ENCODE data around the gene RTN4RL2.
A peak's percentile ranks its signal among the peaks of the same experiment; 100 is the strongest.

The RTN4RL2 gene

DNA sequence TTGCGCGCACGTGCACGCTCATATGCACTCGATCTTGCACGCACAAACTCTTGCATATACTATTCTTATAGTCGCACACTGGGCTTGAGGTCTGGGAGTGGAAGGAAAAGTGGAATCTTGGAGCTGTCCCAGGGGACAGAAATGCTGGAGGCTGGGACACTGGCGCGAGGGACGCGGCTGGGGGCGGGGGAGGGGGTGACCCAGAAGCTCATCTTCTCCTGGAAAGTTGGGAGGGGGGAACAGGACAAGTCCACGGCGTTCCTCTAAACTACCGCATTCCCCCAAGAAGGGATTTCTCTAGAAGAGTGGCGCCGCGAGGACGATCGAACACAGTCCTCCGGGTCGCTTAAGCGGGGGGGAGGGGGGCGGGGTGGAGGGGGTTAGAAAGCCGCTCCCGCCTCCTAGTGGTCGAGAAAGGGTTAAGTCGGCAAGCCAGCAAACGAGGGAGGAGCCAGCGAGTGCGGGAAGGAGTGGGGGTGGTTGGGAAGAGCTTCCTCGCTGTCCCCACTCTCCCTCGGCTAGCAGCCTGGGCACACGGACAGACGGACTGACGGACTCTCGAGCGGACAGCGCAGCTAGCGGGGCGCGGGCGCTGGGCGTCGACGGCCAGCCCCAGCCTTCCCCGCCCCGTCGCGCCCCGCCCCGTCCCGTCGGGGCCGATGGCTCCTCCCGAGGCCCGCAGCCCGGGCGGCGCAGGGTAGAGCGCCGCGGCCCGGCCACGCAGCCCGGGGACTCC, at the start of gene RTN4RL2:
RTN4RL2 (plus strand) TSS at position 507 of the 736 bp plus-strand sequence. CDS start 338 bp downstream, outside the sequence.
- TF ChIP-seq, protein P1, sequence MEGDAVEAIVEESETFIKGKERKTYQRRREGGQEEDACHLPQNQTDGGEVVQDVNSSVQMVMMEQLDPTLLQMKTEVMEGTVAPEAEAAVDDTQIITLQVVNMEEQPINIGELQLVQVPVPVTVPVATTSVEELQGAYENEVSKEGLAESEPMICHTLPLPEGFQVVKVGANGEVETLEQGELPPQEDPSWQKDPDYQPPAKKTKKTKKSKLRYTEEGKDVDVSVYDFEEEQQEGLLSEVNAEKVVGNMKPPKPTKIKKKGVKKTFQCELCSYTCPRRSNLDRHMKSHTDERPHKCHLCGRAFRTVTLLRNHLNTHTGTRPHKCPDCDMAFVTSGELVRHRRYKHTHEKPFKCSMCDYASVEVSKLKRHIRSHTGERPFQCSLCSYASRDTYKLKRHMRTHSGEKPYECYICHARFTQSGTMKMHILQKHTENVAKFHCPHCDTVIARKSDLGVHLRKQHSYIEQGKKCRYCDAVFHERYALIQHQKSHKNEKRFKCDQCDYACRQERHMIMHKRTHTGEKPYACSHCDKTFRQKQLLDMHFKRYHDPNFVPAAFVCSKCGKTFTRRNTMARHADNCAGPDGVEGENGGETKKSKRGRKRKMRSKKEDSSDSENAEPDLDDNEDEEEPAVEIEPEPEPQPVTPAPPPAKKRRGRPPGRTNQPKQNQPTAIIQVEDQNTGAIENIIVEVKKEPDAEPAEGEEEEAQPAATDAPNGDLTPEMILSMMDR (conservative IDR thresholded peaks at IDR 0.05; ENCODE audit: control insufficient read depth, insufficient read depth, low read depth, low read length), result peak; percentile 5
- DNase-seq (ENCODE audit: low read depth), result peak; percentile 57
- H3K4me3 ChIP-seq (ENCODE audit: control insufficient read depth, low read depth, low read length), result peak within 1 kb of the TSS; percentile 38

DNA sequence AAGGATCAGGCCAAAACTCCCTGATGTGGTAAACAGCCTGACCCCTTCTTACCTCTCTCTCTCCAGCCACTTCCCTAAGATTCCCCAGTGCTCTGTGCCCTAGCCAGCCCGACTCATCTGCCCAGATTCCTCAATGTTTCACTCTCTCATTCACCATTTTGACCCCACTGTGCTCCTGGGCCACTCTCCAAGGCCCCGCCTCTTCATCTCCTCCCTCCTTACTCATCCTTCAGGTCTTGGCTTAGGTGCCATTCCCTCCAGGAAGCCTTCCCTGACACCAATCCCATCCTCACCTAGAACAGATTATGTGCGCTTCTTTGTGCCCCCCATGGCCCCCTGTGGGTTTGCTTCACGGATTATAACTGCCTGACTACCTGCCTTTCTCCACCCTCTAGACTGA, 46.6 kb upstream of the RTN4RL2 start:
- TF ChIP-seq, protein P1 (conservative IDR thresholded peaks at IDR 0.05; ENCODE audit: control insufficient read depth, insufficient read depth, low read depth, low read length), result no peak
- H3K4me3 ChIP-seq (ENCODE audit: control insufficient read depth, low read depth, low read length), result no peak overlapping the region
- DNase-seq (ENCODE audit: low read depth), result no peak

DNA sequence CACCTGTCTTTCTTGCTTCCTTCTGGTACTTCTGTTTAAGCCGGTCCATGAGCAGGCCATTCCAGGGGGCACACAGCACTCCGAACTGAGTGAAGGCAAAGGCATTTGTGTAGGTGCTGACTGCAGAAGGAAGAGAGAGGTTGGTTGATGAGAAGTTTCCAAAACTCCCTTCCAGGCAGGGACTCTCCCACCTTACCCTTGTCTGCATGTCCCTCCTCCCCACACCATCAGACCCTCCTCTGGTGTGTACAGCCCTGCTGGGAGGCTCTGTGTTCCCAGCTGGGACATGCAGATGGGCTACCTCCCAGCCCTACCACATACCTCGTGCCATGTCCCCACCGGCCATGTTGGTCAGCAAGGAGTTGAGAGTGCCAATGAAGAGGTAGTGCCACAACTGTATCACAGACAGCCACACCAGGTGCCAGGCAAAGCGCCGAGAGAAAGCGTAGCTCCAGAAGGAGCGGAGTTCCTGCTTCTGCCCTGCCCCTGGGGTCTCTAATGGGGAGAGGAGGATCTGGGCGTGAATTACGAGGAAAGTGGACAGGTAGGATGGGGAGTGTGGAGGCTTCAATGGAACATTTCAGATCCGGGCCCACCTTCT, 45.6 kb upstream of the RTN4RL2 start:
- DNase-seq (ENCODE audit: low read depth), result no peak
- H3K4me3 ChIP-seq (ENCODE audit: control insufficient read depth, low read depth, low read length), result no peak overlapping the region
- TF ChIP-seq, protein P1 (conservative IDR thresholded peaks at IDR 0.05; ENCODE audit: control insufficient read depth, insufficient read depth, low read depth, low read length), result no peak

DNA sequence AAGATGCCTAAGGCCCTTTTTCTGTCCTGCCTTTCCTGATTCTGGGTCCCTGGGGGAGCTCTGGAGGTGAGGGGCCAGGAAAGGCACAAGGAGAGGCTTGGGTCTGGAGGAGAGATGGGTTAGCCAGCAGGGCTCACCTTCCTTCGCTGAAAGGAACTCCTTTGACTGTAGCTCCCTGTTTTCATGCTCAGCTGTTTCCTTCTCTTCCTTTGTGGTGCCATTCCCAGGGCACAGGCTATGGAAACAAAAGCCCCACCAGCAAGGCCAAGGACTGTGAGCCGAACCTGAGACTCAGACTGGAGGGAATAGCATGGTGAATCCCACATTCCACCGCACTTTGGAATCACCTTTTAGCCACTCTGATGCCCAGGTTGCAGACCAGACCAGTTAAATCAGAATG, 43.9 kb upstream of the RTN4RL2 start:
- no peak overlapping the region for H3K4me3 ChIP-seq (ENCODE audit: control insufficient read depth, low read depth, low read length)
- DNase-seq (ENCODE audit: low read depth), result no peak
- TF ChIP-seq, protein P1 (conservative IDR thresholded peaks at IDR 0.05; ENCODE audit: control insufficient read depth, insufficient read depth, low read depth, low read length), result no peak

DNA sequence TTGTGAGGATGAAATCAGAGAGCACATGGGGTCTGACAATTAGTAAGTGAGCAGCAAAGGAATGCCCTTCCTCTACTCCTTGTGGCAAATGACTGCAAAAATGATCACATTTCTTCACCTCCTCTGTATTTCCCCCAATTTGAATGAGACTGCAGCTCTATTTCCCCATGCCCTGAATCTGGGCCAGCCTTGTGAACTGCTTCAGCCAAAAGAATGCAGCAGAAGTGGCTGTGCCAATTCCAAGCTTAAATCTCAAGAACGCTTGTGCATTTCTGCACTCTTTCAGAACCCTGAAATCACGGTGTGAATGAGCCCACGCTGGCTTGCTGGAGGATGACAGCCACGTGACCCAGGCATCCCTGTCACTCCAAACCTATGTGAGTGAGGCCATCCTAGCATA, 43.3 kb upstream of the RTN4RL2 start:
- peak; percentile 70 for DNase-seq (ENCODE audit: low read depth)
- no peak overlapping the region for H3K4me3 ChIP-seq (ENCODE audit: control insufficient read depth, low read depth, low read length)
- TF ChIP-seq, protein P1 (conservative IDR thresholded peaks at IDR 0.05; ENCODE audit: control insufficient read depth, insufficient read depth, low read depth, low read length), result no peak

DNA sequence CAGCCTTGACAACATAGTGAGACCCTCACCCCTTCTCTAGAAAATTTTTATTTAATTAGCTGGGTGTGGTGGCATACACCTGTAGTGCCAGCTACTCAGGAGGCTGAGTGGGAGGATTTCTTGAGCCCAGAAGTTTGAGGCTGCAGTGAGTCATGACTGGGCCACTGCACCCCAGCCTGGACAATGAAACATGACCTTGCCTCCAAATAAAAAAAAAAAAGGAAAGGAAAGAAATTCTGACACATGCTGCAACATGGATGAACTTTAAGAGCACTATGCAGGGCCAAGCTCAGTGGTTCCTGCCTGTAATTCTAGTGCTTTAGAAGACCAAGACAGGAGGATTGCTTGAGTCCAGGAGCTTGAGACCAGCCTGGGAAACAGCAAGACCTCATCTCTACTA, 42.2 kb upstream of the RTN4RL2 start:
- DNase-seq (ENCODE audit: low read depth), result no peak
- TF ChIP-seq, protein P1 (conservative IDR thresholded peaks at IDR 0.05; ENCODE audit: control insufficient read depth, insufficient read depth, low read depth, low read length), result no peak
- no peak overlapping the region for H3K4me3 ChIP-seq (ENCODE audit: control insufficient read depth, low read depth, low read length)

Data from fibroblast of mammary gland (primary cell).